Esophagus squamous epithelium (tissue), 4 donors: Measurements from ENCODE around the gene ME2.

Experiments used
- POLR2A ChIP-seq, 4 donors: fragments of 450-650 bp; IDR thresholded peaks; one replicate each; pipeline ENCODE4 v1.6.1; 2017; ENCODE audit warnings: antibody characterized with exemption in 4 of 4, mild to moderate bottlenecking in 4 of 4, moderate library complexity in 3 of 4
- TF ChIP-seq, protein P1 (sequence below), 6 experiments: fragments of 450-650 bp in 4 of 6; fragments of 200-600 bp in 2 of 6; sonication (generic) in 2 of 6; IDR thresholded peaks; one replicate each; pipeline ENCODE4 v1.5.1; 2016 to 2019; ENCODE audit warnings: antibody characterized with exemption in 6 of 6, mild to moderate bottlenecking in 4 of 6, moderate library complexity in 4 of 6

DNA sequence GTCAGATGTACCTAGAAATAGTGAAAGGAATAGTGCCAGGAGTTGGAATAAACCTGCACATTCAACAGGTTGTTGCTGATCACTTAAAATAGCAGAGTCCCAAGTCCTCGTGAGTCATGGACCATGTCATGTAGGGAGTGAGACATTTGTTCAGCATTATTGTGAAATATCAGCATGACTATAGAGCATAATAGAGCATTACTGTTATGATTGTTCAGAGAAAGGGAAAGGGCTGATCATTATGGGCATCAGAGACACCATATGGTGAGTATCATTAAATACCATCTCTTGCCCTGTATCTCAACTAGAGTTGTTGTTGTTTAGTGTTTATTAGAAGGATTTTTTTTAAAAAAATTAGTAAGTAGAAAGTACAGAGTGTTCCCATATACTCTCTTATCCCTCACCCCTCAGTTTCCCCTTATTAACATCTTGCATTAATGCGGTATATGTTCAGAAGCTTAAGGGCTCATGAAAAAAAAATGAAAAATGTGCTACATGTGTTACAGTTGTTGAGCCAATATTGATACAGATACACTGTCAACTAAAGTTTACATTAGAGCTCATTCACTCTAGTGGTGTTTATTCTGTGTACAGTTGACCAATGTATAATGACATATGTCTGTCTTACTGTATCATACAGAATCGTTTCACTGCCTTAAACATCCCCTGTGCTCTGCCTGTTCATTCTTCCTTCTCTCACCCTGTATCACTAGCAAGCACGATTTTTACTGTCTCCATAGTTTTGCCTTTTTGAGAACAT is 94.6 kb downstream of the ME2 start:
- TF ChIP-seq, protein P1, sequence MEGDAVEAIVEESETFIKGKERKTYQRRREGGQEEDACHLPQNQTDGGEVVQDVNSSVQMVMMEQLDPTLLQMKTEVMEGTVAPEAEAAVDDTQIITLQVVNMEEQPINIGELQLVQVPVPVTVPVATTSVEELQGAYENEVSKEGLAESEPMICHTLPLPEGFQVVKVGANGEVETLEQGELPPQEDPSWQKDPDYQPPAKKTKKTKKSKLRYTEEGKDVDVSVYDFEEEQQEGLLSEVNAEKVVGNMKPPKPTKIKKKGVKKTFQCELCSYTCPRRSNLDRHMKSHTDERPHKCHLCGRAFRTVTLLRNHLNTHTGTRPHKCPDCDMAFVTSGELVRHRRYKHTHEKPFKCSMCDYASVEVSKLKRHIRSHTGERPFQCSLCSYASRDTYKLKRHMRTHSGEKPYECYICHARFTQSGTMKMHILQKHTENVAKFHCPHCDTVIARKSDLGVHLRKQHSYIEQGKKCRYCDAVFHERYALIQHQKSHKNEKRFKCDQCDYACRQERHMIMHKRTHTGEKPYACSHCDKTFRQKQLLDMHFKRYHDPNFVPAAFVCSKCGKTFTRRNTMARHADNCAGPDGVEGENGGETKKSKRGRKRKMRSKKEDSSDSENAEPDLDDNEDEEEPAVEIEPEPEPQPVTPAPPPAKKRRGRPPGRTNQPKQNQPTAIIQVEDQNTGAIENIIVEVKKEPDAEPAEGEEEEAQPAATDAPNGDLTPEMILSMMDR (IDR thresholded peaks at IDR 0.05): no peak
- no peak for TF ChIP-seq POLR2A (IDR thresholded peaks at IDR 0.05)
